ENCODE measurements around the gene LSM14A. TPM values are rescaled to one million over a fixed set of nuclear protein-coding genes. Genes with fewer than 3 reads are reported as not detected.

Gene LSM14A
- total and polyA plus RNA-seq, 9 of the 15 experiments (the other 6 are each of a cell fraction or from before 2014, with no cell fraction given) = 19.5 to 150 (median 95.1) TPM

- TF ChIP-seq GTF2B (IDR thresholded peaks at IDR 0.05; ENCODE audit: extremely low read depth, insufficient read length) (no peak), ZNF778 (CRISPR knock-in tag; IDR thresholded peaks at IDR 0.05) (no peak), FUS (optimal IDR thresholded peaks at IDR 0.05; ENCODE audit: low read depth, low read length) (no peak), BRD9 (IDR thresholded peaks at IDR 0.05; ENCODE audit: low read depth, partially characterized antibody) (no peak), PCBP2 (IDR thresholded peaks at IDR 0.05; ENCODE audit: low read depth, low read length, poor library complexity, severe bottlenecking) (no peak), ZNF592 (IDR thresholded peaks at IDR 0.05) (0 out of 2 replicates have a peak, but pooled peaks have one; percentile 25), EHMT2 (IDR thresholded peaks at IDR 0.05) (no peak), RERE (CRISPR knock-in tag; IDR thresholded peaks at IDR 0.05; ENCODE audit: borderline replicate concordance) (no peak), TAF1 (IDR thresholded peaks at IDR 0.05; ENCODE audit: control insufficient read depth, extremely low read depth, insufficient read depth, low read length, severe bottlenecking) (no peak), E2F3 (CRISPR knock-in tag; IDR thresholded peaks at IDR 0.05) (no peak; the same call in 1 of the 2 replicates), NR0B1 (IDR thresholded peaks at IDR 0.05; ENCODE audit: partially characterized antibody) (no peak), RBM25 (IDR thresholded peaks at IDR 0.05; ENCODE audit: low read depth, low read length, severe bottlenecking) (no peak), HMBOX1 (IDR thresholded peaks at IDR 0.05) (no peak), TCF7 (IDR thresholded peaks at IDR 0.05; ENCODE audit: borderline replicate concordance) (no peak)
Observed at GRCh38 chr19:34254698-34255432, 82.6 kb downstream of the LSM14A start (continued).

Data from K562 (cell line).